H1 (cell line): ENCODE measurements around the gene ORMDL3. TPM values are rescaled to one million over a fixed set of nuclear protein-coding genes. Genes with fewer than 3 reads are reported as not detected.

ENCODE experiments used
- ATF3 ChIP-seq: IDR thresholded peaks from 2 replicates; pipeline ENCODE4 v1.6.1; 2011; ENCODE audit warnings: low read depth, mild to moderate bottlenecking, low read length; ENCODE audit not compliant: insufficient read depth
- CHD7 ChIP-seq: fragments of 300-600 bp; sonication (generic); IDR thresholded peaks from 2 replicates; pipeline ENCODE4 v1.7.1; 2012; ENCODE audit warnings: low read length, moderate library complexity, mild to moderate bottlenecking, inconsistent platforms; ENCODE audit not compliant: insufficient replicate concordance
- HDAC6 ChIP-seq: IDR thresholded peaks from one replicate; pipeline ENCODE4 v1.7.1; 2012; ENCODE audit warnings: low read depth, mild to moderate bottlenecking, inconsistent platforms, low read length, moderate library complexity
- RAD21 ChIP-seq, 2 experiments: IDR thresholded peaks in 1 of 2; conservative IDR thresholded peaks in 1 of 2; 2 replicates each; pipeline ENCODE4 v1.6.1; 2011; ENCODE audit warnings: low read depth in 2 of 2, low read length in 2 of 2, improper control_type of control experiment in 1 of 2, inconsistent platforms in 1 of 2, mild to moderate bottlenecking in 1 of 2, moderate library complexity in 1 of 2
- RNF2 ChIP-seq: fragments of 200-900, 300-1000 bp; sonication (generic); IDR thresholded peaks from 2 replicates; pipeline ENCODE4 v1.7.1; 2016; ENCODE audit warnings: borderline replicate concordance, low read depth, mild to moderate bottlenecking, antibody characterized with exemption, low read length; ENCODE audit not compliant: poor library complexity, severe bottlenecking; ENCODE audit errors: missing control alignments
- SIN3A ChIP-seq, 2 experiments: IDR thresholded peaks in 1 of 2; conservative IDR thresholded peaks in 1 of 2; 2 replicates each; pipeline ENCODE4 v1.6.1; 2011 to 2012; ENCODE audit warnings: low read length in 2 of 2, improper control_type of control experiment in 1 of 2, low read depth in 1 of 2, mild to moderate bottlenecking in 1 of 2
- USF2 ChIP-seq: IDR thresholded peaks from 2 replicates; pipeline ENCODE4 v1.6.1; 2011; ENCODE audit warnings: low read length, improper control_type of control experiment
- polyA plus RNA-seq, 7 experiments: library from polyadenylated mRNA; depleted of rRNA in 3 of 7; stranded (reverse) in 5 of 7; unstranded in 2 of 7; fragments of >200 nt in 5 of 7; fragments of 200-250 nt in 2 of 7; gene quantifications; 1 replicate in 5 of 7; 2 replicates in 1 of 7; 4 replicates in 1 of 7; pipeline versions ENCODE4 v1.2.1 to v1.2.3, GENCODE V29; 2011 to 2013; ENCODE audit warnings: missing spikeins in 2 of 7, mixed read lengths in 2 of 7
- total RNA-seq: library from RNA; stranded (reverse); fragmentation: NEBNext Ultra II Directional; extraction: Animal tissue kit (Norgen Biotek cat#: 25700); gene quantifications from 2 replicates; pipeline ENCODE4 v1.2.1, GENCODE V29; 2021

Gene ORMDL3
- total and polyA plus RNA-seq, 2 of the 8 experiments (the other 6 are each of a cell fraction or from before 2014, with no cell fraction given) = 50.4 to 108 TPM

GRCh38 chr17:39904990-39905288 is 22.5 kb downstream of the ORMDL3 start (continued):
- TF ChIP-seq USF2 (no peak), HDAC6 (no peak), CHD7 (no peak), RNF2 (no peak), ATF3 (no peak), SIN3A (conservative IDR thresholded peaks at IDR 0.05 in 1 of 2, IDR thresholded peaks at IDR 0.05 in 1 of 2; ENCODE audit: low read depth in 1 of 2, low read length in 2 of 2) (no peak), RAD21 (IDR thresholded peaks at IDR 0.05 in 1 of 2, conservative IDR thresholded peaks at IDR 0.05 in 1 of 2; ENCODE audit: low read depth in 2 of 2, low read length in 2 of 2) (no peak)
